ENCODE measurements around the gene THSD8.
A peak's percentile ranks its signal among the peaks of the same experiment; 100 is the strongest.

The THSD8 gene

GRCh38 chr19:12779162-12779993 lies 22.5 kb upstream of the THSD8 start:
- DNase-seq (ENCODE audit: low spot score) = no peak

- DNase-seq (ENCODE audit: low spot score) = no peak
Measured at GRCh38 chr19:12782174-12782423, 19.8 kb upstream of the THSD8 start.

GRCh38 chr19:12782424-12783290 lies 19.2 kb upstream of the THSD8 start:
- peak; percentile 61 for DNase-seq (ENCODE audit: low spot score)

GRCh38 chr19:12783291-12783848 lies 18.5 kb upstream of the THSD8 start:
- DNase-seq (ENCODE audit: low spot score) = no peak

DNA sequence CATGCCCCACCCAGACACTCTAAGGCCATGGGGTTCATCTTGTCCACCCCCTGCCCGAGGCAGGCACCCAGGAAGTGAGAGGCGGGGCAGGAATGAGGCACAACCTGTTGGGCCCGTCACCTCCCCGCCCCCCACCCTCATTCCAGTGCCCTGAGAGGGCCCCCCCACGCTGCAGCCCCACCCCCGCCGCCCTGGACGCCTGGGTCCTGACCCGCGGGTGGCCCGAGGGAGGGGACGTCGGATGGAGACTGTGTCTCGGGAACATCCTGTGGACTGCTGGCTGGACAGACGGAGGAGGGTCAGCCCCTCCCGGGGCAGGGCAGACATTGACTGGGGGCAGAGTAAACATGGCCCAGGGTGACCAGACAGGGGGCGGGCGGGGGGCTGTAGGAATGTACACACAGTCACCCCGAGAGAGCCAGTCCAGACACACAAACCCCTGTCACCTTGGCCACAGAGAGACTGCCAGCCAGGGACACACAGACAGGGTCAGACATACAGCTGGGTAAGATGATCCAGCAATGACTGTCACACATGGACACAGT lies 17.9 kb upstream of the THSD8 start:
- no peak for DNase-seq (ENCODE audit: low spot score)

DNA sequence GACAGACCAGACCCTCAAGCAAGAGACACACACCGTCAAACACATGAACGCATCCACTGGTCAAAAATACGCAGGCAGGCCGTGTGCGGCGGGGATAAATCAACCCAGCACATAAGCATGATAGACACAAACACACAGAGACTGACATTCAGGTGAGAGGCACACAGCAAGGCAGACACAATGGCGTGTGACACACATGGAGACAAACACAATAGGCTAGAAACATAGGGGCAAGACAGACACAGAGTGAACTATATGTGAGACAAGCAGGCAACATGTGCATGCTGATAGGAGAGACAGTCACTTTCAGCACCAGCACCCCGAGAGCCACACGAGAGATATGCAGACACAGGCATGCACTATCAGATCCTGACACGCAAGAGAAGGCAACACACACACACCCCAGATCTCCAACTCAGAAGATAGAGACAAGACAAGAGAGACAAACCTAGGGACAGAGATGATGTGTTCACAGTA lies 17.4 kb upstream of the THSD8 start:
- DNase-seq (ENCODE audit: low spot score) = no peak

DNA sequence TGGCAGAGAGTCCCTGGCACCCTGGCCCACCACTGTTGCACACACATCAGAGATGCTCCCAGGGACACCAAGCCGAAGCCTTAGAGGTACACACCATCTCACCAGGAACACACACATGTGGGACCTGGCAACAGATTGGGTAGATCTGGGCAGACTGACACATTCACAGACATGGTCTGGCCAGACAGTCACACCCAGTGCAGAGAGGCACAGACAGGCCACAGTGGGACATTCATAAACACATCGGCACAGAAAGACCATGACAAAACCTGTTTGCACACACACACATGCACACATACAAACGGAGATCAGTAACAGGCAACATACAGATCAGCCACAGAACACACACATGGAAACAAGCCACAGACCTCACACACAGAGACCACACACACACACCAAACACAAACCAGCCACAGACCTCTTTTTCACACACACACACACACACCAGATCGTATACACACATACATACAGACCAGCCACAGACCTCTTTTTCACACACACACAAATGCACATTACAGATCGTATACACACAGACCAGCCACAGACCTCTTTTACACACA lies 16.9 kb upstream of the THSD8 start:
- no peak for DNase-seq (ENCODE audit: low spot score)

DNA sequence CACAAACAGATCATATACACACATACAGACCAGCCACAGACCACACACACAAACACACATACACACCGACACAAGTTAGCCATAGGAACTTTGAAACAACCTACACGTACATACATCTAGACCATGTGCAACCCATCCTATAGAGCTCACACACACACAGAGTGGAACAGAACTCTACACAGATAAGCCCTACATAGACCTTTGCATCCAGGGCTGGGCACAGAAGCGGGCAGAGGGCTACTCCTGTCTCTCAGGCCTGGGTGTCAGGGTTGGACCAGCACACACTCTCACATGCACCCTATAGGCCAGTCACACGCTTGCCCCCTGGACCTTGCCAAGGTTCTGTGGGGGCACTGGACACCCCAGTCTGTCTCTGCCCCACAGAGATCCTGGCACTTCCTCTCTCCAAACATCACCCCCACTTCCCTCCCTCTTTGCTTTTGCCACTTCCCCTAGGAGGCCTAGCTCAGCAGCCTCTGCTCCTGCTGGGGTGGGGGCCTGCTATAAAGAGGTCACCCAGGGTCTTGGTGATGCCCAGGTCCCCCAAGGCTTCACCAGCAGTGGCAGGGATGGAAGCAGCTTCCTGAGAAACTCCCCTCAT lies 16.3 kb upstream of the THSD8 start:
- DNase-seq (ENCODE audit: low spot score) = no peak

DNA sequence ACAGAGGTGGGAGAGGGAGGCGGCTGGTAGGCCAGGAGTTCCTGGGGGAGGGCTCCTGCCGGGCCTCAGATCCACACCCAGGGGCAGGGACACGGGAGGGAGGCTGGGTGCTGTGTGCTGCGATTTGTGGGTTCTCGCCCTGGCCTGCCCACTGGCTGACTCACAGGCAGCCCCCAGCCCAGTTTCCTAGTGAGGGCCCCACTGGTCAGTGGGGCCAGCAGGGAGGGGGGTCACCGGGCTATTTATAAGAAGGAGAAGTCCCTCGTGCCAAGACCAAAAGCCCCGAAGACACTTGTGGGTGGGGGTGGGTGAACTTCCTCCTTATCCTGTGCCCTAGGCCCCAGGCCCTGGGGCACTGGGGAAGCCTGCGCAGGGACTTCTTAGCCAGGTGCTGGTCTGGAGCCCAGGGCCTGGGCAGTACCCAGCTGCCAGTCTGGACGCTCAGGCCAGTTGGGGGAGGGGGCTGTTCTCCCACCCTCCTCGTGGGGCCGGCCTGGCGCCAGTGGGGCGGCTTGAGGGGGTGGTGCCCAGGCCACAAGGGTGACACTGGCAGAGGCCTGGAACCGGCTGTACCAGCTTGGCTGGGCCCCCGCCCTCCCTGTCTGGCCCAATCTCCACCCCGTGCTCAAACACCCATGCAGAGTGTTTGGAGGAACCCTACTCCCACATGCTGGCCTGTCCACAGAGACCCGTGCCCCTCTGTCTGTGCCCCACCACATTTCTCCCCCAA lies 15.6 kb upstream of the THSD8 start:
- no peak for DNase-seq (ENCODE audit: low spot score)

DNA sequence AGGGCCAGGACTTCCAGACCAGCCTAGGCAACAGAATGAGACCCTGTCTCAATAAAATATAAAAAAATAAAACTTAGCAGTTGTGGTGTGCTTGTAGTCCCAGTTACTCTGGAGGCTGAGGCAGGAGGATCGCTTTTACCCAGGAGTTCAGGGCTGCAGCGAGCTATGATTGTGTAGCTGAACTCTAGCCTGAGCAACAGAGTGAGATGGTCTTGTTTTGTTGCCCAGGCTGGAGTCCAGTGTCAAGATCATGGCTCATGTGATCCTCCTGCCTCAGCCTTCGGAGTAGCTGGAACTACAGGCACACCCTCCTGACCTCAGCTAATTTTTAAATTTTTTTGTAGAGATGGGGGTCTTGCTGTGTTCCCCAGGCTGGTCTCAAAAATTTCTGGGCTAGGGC lies 14.9 kb upstream of the THSD8 start:
- no peak for DNase-seq (ENCODE audit: low spot score)

GRCh38 chr19:12787458-12787857 lies 14.4 kb upstream of the THSD8 start:
- DNase-seq (ENCODE audit: low spot score) = no peak

GRCh38 chr19:12788042-12788681 lies 13.7 kb upstream of the THSD8 start:
- DNase-seq (ENCODE audit: low spot score) = no peak

GRCh38 chr19:12788682-12789097 lies 13.2 kb upstream of the THSD8 start:
- DNase-seq (ENCODE audit: low spot score) = peak; percentile 72

DNA sequence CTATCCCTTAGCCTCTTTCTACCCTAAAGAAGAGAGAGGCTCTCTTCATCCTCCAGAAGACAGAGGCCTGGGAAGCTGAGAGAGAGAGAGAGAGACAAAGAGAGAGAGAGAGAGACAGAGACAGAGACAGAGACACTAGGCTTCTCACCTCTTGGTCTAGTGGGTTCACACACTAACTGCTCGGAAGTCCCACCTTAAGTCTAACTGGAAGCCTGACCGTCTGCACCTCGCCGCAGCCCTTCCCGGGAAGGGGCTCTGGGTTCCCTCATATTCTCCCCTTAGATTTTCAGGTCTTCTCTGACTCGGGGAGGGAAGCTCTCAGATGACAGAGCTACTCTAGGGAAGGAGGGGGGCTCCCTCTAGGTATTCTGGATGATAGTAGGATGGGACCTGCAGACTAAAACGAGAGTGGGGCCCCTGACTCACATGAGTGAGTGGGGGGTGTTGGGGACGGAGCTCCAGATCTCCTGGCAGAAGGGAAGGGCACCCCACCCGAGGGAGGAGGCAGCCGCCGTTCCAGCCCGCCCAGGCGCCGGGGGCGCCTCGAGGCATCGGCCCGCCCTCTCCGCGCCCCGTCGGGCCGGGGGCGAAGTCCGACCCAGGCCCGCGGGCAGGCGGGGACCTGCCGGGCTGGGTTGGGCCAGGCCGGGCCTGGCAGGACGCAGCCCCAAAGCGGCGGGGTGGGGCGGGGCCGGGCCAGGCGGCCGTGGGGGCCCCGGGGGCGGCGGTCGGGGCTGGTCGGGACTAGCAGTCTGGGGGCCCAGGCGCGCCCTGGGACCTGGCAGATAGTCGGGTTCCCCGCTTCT lies 12.6 kb upstream of the THSD8 start:
- DNase-seq (ENCODE audit: low spot score) = no peak

DNA sequence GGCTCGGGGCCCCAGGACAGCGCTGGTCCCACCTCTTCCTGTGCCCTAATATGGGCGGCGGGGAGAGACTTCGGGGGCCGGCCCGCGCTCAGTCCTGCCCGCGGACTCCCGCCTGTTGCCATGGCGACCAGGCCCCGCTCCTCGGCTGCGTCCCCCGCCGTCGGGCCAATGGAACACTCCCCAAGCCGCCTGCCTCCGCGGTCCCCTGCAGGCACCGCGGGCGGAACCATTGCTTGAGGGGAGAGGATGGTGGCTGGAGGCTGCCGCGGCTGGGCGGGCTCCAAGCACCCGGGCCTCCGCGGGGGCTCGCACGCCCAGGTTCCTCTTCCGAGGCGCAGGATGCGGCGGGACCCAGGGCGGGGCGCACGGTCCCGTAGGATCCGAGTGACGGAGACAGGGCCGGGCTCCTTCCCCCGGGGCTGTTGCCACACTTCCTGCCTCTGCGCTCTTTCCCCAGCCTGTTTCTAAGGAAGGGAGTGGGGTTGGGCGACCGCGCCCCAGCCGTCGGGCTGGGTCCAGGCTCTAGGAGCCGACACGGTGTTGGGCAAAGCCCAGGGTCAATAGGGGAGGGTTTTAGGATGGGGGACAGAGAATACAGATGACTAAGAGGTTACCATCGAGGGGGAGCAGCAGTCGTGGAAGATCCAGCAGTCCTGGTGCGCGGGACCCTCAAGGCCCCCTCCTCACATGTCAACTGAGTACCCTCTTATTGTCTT lies 11.8 kb upstream of the THSD8 start:
- no peak for DNase-seq (ENCODE audit: low spot score)

DNA sequence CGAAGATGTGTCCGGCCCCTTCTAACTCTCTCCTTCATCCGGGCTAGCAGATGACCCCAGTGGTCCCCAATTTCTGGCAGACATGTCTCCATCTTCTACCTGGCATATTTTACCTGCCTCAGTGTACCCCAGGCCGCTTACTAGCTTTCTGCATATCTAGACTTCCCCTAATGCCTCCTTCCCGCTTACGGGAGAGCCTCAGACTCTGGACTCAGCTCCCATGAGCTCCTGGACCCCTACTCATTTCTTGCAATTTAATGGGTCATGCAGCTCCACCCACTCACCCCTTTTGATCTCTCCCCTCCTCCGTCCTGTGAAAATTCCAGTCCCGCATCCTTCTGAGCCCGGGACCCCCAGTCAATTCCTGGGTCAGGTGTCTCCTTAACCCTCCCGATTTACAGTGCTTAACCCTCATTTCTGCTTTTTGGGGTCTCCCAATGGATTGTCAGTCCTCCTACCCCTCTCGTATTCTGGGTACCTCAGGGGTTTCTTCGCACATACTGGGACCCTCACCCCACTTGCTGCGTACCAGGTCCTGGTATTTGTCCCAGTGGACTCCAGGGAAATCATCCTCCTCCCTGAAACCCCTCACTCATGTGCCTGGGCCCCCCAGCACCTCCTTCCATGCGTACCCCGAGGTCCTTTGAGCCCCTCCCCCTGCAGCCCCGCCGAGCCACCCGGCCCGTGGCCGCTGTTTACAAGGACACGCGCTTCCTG lies 11.1 kb upstream of the THSD8 start:
- DNase-seq (ENCODE audit: low spot score) = no peak

DNA sequence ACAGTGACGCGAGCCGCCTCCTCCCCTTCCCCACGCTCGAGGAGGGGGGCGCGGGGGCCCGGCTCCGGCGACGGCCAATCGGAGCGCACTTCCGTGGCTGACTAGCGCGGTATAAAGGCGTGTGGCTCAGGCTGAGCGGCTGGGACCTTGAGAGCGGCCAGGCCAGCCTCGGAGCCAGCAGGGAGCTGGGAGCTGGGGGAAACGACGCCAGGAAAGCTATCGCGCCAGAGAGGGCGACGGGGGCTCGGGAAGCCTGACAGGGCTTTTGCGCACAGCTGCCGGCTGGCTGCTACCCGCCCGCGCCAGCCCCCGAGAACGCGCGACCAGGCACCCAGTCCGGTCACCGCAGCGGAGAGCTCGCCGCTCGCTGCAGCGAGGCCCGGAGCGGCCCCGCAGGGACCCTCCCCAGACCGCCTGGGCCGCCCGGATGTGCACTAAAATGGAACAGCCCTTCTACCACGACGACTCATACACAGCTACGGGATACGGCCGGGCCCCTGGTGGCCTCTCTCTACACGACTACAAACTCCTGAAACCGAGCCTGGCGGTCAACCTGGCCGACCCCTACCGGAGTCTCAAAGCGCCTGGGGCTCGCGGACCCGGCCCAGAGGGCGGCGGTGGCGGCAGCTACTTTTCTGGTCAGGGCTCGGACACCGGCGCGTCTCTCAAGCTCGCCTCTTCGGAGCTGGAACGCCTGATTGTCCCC lies 10.4 kb upstream of the THSD8 start, which contains the start of gene JUNB:
Gene JUNB (plus strand): TSS at position 142 of the 706 bp plus-strand sequence. CDS start 286 bp downstream, at position 428.
- DNase-seq (ENCODE audit: low spot score) = peak; percentile 82

Data from COLO829 (cell line).